ENCODE measurements around the gene ABTB2. TPM values are rescaled to one million over a fixed set of nuclear protein-coding genes. Genes with fewer than 3 reads are reported as not detected.

Gene ABTB2
- polyA plus RNA-seq, 1 donor from 2014 or later = 0.68 TPM

DNA sequence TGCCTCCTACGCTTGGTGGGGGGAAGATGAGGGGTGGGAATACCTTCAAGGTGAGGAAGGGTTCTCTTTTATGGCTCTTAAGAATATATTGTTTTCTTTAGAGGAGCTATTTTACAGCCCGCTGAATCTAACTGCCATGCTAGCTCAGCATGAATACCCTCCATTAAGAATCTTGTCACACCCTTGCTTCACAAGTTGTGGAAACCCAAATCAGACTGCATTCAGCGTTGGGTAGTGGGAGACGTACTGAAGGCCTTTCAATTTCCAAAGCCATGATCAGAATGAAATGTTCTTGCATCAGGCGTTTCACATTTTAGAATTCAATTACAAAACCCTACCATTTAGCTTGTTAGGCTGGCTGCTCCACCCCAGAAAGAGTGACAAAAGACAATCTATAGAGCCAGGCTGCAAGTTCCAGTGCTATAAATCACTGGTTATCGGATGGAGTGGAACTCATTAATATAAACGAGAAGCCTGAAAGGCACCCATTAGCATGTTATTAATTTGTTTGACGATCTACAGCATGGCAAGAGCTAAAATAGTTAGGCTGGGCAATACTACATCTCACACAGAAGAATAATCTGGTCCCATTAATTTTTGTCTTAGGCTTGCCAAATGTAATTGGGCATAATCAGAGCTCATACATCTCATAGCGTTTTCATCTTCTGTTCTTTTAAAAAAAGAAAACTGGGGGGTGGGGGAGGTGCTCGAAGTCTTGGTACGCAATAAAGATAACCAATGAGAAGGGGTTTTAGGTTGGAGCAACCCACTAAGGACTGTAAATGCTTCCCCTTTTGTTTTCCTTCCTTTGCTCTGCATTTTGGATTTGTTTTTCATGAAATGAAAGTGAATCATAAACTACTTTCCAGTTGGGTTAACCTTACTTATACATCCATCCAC lies 57.5 kb downstream of the ABTB2 start:
- Histone ChIP-seq H2AFZ (ENCODE audit: low read depth, low read length) (no peak overlapping the region), H3K4me2 (ENCODE audit: low read length) (no peak overlapping the region), H4K20me1 (ENCODE audit: insufficient read depth) (no peaks in the 10 kb centered on the region), H3K36me3 (ENCODE audit: insufficient read depth, low read length) (no peaks in the 10 kb centered on the region), H3K27ac (ENCODE audit: low read length) (no peak overlapping the region), H3F3A (ENCODE audit: insufficient read depth, low read length, poor library complexity, severe bottlenecking) (no peaks in the 10 kb centered on the region), H3K79me2 (replicated peaks; ENCODE audit: insufficient read depth, low read length) (no peaks in the 10 kb centered on the region), H3K9me2 (ENCODE audit: insufficient read depth, low read length) (no peaks in the 10 kb centered on the region), H3K27me3 (ENCODE audit: insufficient read depth, low read depth, low read length) (no peaks in the 10 kb centered on the region), H3K9me3 (ENCODE audit: low read length) (no peaks in the 10 kb centered on the region), H3K9ac (ENCODE audit: low read length) (no peak overlapping the region), H3K4me3 (ENCODE audit: low read length) (no peak overlapping the region)
- TF ChIP-seq CTCF (IDR thresholded peaks at IDR 0.05; ENCODE audit: poor library complexity, severe bottlenecking) (no peak), POLR2AphosphoS5 (IDR thresholded peaks at IDR 0.05) (no peak), RAD21 (conservative IDR thresholded peaks at IDR 0.05) (no peak), SMC3 (conservative IDR thresholded peaks at IDR 0.05; ENCODE audit: poor library complexity) (no peak)

- Histone ChIP-seq H3K4me3 (ENCODE audit: low read length) (no peak overlapping the region), H2AFZ (ENCODE audit: low read depth, low read length) (no peak overlapping the region)
Measured at GRCh38 chr11:34299284-34299972, 58.4 kb downstream of the ABTB2 start.

GRCh38 chr11:34298871-34299270 lies 58.9 kb downstream of the ABTB2 start:
- H3F3A ChIP-seq (ENCODE audit: insufficient read depth, low read length, poor library complexity, severe bottlenecking) = no peaks in the 10 kb centered on the region
- no peaks in the 10 kb centered on the region for H3K36me3 ChIP-seq (ENCODE audit: insufficient read depth, low read length)
- TF ChIP-seq, protein P1, sequence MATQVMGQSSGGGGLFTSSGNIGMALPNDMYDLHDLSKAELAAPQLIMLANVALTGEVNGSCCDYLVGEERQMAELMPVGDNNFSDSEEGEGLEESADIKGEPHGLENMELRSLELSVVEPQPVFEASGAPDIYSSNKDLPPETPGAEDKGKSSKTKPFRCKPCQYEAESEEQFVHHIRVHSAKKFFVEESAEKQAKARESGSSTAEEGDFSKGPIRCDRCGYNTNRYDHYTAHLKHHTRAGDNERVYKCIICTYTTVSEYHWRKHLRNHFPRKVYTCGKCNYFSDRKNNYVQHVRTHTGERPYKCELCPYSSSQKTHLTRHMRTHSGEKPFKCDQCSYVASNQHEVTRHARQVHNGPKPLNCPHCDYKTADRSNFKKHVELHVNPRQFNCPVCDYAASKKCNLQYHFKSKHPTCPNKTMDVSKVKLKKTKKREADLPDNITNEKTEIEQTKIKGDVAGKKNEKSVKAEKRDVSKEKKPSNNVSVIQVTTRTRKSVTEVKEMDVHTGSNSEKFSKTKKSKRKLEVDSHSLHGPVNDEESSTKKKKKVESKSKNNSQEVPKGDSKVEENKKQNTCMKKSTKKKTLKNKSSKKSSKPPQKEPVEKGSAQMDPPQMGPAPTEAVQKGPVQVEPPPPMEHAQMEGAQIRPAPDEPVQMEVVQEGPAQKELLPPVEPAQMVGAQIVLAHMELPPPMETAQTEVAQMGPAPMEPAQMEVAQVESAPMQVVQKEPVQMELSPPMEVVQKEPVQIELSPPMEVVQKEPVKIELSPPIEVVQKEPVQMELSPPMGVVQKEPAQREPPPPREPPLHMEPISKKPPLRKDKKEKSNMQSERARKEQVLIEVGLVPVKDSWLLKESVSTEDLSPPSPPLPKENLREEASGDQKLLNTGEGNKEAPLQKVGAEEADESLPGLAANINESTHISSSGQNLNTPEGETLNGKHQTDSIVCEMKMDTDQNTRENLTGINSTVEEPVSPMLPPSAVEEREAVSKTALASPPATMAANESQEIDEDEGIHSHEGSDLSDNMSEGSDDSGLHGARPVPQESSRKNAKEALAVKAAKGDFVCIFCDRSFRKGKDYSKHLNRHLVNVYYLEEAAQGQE (IDR thresholded peaks at IDR 0.05; ENCODE audit: borderline replicate concordance) = no peak
- TF ChIP-seq MXI1 (conservative IDR thresholded peaks at IDR 0.05; ENCODE audit: poor library complexity, severe bottlenecking) = no peak
- no peak for TF ChIP-seq POLR2AphosphoS5 (IDR thresholded peaks at IDR 0.05)
- TF ChIP-seq CTCF (IDR thresholded peaks at IDR 0.05; ENCODE audit: poor library complexity, severe bottlenecking) = no peak
- no peak for TF ChIP-seq EZH2 (IDR thresholded peaks at IDR 0.05; ENCODE audit: borderline replicate concordance, insufficient read depth, low read length, poor library complexity, severe bottlenecking)
- TF ChIP-seq RAD21 (conservative IDR thresholded peaks at IDR 0.05) = no peak
- TF ChIP-seq EP300 (conservative IDR thresholded peaks at IDR 0.05; ENCODE audit: poor library complexity, severe bottlenecking) = no peak
- TF ChIP-seq TAF1 (IDR thresholded peaks at IDR 0.05; ENCODE audit: low read depth) = no peak
- TF ChIP-seq SMC3 (conservative IDR thresholded peaks at IDR 0.05; ENCODE audit: poor library complexity) = no peak
- H3K27ac ChIP-seq (ENCODE audit: low read length) = no peak overlapping the region
- no peak overlapping the region for H3K4me3 ChIP-seq (ENCODE audit: low read length)
- no peaks in the 10 kb centered on the region for H3K79me2 ChIP-seq (replicated peaks; ENCODE audit: insufficient read depth, low read length)
- no peaks in the 10 kb centered on the region for H3K9me3 ChIP-seq (ENCODE audit: low read length)
- H3K9ac ChIP-seq (ENCODE audit: low read length) = no peak overlapping the region
- H3K27me3 ChIP-seq (ENCODE audit: insufficient read depth, low read depth, low read length) = no peaks in the 10 kb centered on the region
- H2AFZ ChIP-seq (ENCODE audit: low read depth, low read length) = no peak overlapping the region
- H3K9me2 ChIP-seq (ENCODE audit: insufficient read depth, low read length) = no peaks in the 10 kb centered on the region
- no peak overlapping the region for H3K4me2 ChIP-seq (ENCODE audit: low read length)
- H4K20me1 ChIP-seq (ENCODE audit: insufficient read depth) = no peaks in the 10 kb centered on the region

More at GRCh38 chr11:34299284-34299972, 58.4 kb downstream of the ABTB2 start:
- Histone ChIP-seq H3K79me2 (replicated peaks; ENCODE audit: insufficient read depth, low read length) (no peaks in the 10 kb centered on the region), H3K4me2 (ENCODE audit: low read length) (no peak overlapping the region), H3K36me3 (ENCODE audit: insufficient read depth, low read length) (no peaks in the 10 kb centered on the region), H3K27me3 (ENCODE audit: insufficient read depth, low read depth, low read length) (no peaks in the 10 kb centered on the region), H3K9me2 (ENCODE audit: insufficient read depth, low read length) (no peaks in the 10 kb centered on the region), H3K9me3 (ENCODE audit: low read length) (no peaks in the 10 kb centered on the region), H4K20me1 (ENCODE audit: insufficient read depth) (no peaks in the 10 kb centered on the region), H3K27ac (ENCODE audit: low read length) (no peak overlapping the region), H3F3A (ENCODE audit: insufficient read depth, low read length, poor library complexity, severe bottlenecking) (no peaks in the 10 kb centered on the region), H3K9ac (ENCODE audit: low read length) (no peak overlapping the region)
- no peak for TF ChIP-seq TAF1 (IDR thresholded peaks at IDR 0.05; ENCODE audit: low read depth)
- no peak for TF ChIP-seq RAD21 (conservative IDR thresholded peaks at IDR 0.05)

All from neural cell (in vitro differentiated cells).